Left ventricle myocardium inferior (tissue), 1 donor: ENCODE results near the gene KCTD14. TPM values are rescaled to one million over a fixed set of nuclear protein-coding genes. Genes with fewer than 3 reads are reported as not detected.

Source experiments
- DNase-seq: peaks from one replicate; pipeline ENCODE4 v3.0.0-alpha.2; 2020
- H3K27ac ChIP-seq: fragments of 200-600 bp; replicated peaks from 2 replicates; pipeline ENCODE4 v1.8.0; 2021
- H3K27me3 ChIP-seq: fragments of 200-600 bp; 2 replicates; pipeline ENCODE4 v1.8.0; 2021; ENCODE audit warnings: low read depth
- H3K36me3 ChIP-seq: fragments of 200-600 bp; 2 replicates; pipeline ENCODE4 v1.8.0; 2021
- H3K4me1 ChIP-seq: fragments of 200-600 bp; 2 replicates; pipeline ENCODE4 v1.8.0; 2021
- H3K4me3 ChIP-seq: fragments of 200-600 bp; 2 replicates; pipeline ENCODE4 v1.8.0; 2021; ENCODE audit warnings: mild to moderate bottlenecking, moderate library complexity
- H3K9me3 ChIP-seq: fragments of 200-600 bp; replicated peaks from 2 replicates; pipeline ENCODE4 v1.8.0; 2021
- intact Hi-C: fragments of 100-400 bp; cut with micrococcal nuclease; formaldehyde crosslinking; loops from one replicate; pipeline ENCODE4 v1.11.0; 2022
- total RNA-seq: library from RNA; stranded (reverse); fragmentation: NEBNext Ultra II Directional; extraction: Animal tissue kit (Norgen Biotek cat#: 25700); gene quantifications from one replicate; pipeline ENCODE4 v1.2.1, GENCODE V29; 2021
- TF ChIP-seq, protein P1 (sequence below): fragments of 200-600 bp; IDR thresholded peaks from 2 replicates; pipeline ENCODE4 v1.8.0; 2021; ENCODE audit warnings: antibody characterized with exemption, mild to moderate bottlenecking, borderline replicate concordance
- donor health status: DM: no; HTN: yes; CAD: no; lungs with severe emphysema.

KCTD14 gene
- total RNA-seq, 1 donor from 2014 or later = 0.16 TPM

- Histone ChIP-seq H3K9me3 (no peaks in the 10 kb centered on the region), H3K4me3 (no peak overlapping the region), H3K4me1 (no peaks in the 10 kb centered on the region), H3K27ac (no peak overlapping the region), H3K36me3 (peaks cover 17% of the 10 kb centered on the region), H3K27me3 (no peaks in the 10 kb centered on the region)
- intact Hi-C loops = no loop called here
- DNase-seq = no peak
- TF ChIP-seq, protein P1, sequence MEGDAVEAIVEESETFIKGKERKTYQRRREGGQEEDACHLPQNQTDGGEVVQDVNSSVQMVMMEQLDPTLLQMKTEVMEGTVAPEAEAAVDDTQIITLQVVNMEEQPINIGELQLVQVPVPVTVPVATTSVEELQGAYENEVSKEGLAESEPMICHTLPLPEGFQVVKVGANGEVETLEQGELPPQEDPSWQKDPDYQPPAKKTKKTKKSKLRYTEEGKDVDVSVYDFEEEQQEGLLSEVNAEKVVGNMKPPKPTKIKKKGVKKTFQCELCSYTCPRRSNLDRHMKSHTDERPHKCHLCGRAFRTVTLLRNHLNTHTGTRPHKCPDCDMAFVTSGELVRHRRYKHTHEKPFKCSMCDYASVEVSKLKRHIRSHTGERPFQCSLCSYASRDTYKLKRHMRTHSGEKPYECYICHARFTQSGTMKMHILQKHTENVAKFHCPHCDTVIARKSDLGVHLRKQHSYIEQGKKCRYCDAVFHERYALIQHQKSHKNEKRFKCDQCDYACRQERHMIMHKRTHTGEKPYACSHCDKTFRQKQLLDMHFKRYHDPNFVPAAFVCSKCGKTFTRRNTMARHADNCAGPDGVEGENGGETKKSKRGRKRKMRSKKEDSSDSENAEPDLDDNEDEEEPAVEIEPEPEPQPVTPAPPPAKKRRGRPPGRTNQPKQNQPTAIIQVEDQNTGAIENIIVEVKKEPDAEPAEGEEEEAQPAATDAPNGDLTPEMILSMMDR = no peak
Observed at GRCh38 chr11:77967753-77968152, 55.3 kb downstream of the KCTD14 start.

DNA sequence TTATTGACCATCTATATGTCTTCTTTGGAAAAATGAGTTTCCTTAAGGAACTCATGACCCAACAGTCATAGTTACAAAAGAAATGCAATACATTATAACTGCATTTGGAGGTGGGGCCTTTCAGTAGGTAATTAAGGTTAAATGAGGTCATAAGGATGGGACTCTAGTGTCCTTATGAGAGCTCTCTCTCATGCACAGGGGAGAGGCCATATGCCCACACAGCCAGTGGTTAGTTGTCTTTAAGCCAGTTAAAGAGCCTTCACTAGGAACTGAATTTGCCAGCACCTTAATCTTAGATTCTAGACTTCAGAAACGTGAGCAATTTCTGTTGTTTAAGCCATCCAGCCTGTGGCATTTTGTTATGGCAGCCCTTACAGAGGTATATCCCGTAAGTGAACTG lies 56.0 kb downstream of the KCTD14 start:
- no peak for DNase-seq
- peaks cover 20% of the 10 kb centered on the region for H3K36me3 ChIP-seq
- H3K4me1 ChIP-seq = no peaks in the 10 kb centered on the region
- no peak overlapping the region for H3K27ac ChIP-seq
- H3K27me3 ChIP-seq = no peaks in the 10 kb centered on the region
- TF ChIP-seq, protein P1 = no peak
- no peak overlapping the region for H3K4me3 ChIP-seq
- intact Hi-C loops = no loop called here
- no peaks in the 10 kb centered on the region for H3K9me3 ChIP-seq

DNA sequence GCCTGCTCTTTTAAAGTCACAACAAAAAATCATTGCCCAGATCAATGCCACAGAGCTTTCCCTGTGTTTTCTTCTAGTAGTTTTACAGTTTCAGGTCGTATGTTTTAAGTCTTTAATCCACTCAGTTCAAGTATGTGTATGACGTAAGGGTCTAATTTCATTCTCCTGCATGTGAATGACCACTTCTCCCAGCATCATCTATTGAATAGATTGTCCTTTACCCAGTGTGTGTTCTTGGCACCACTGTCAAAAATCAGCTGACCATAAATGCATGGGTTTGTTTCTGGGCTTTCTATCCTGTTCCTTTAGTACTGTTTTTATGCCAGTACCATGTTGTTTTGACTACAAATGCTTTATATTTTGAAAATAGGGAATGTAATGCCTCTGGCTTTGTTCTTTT lies 56.7 kb downstream of the KCTD14 start:
- H3K27ac ChIP-seq = no peak overlapping the region
- no peak overlapping the region for H3K4me3 ChIP-seq
- TF ChIP-seq, protein P1 = no peak
- intact Hi-C loops = no loop called here
- H3K27me3 ChIP-seq = no peaks in the 10 kb centered on the region
- DNase-seq = no peak
- H3K4me1 ChIP-seq = no peaks in the 10 kb centered on the region
- H3K9me3 ChIP-seq = no peaks in the 10 kb centered on the region
- peaks cover 20% of the 10 kb centered on the region for H3K36me3 ChIP-seq

Other genes starting within 250 kb of the KCTD14 start
- 40.6 TPM for gene RSF1, start 202.6 kb downstream of the KCTD14 start, total RNA-seq
- gene AAMDC, start 202.1 kb downstream of the KCTD14 start, total RNA-seq = 86.6 TPM
- gene INTS4, start 28.6 kb downstream of the KCTD14 start, total RNA-seq = 15.4 TPM
- gene THRSP, start 40.6 kb upstream of the KCTD14 start, total RNA-seq = 0.25 TPM
- gene NDUFC2, start 56.6 kb upstream of the KCTD14 start, total RNA-seq = 295 TPM
- gene ALG8, start 116.3 kb upstream of the KCTD14 start, total RNA-seq = 15.3 TPM
- gene KCTD21, start 165.3 kb upstream of the KCTD14 start, total RNA-seq = 8.6 TPM
- 5.8 TPM for gene USP35, start 165.6 kb upstream of the KCTD14 start, total RNA-seq